ENCODE data around the gene FRG2.
"Not testable (repeated sequence)": the region's sequence is repeated elsewhere in the genome, so short reads cannot be mapped to it uniquely, and the experiment has no call there.

The FRG2 gene

GRCh38 chr4:190027156-190027555, at the start of gene FRG2:
Gene FRG2 (minus strand): TSS chr4:190027256. CDS start chr4:190027204, 52 bp downstream.
- in situ Hi-C loops (cut with HindIII; ENCODE audit: low sequenced_read_pairs); H3K4me3 ChIP-seq (ENCODE audit: low read depth, low read length); DNase-seq (ENCODE audit: low read depth): not testable (repeated sequence)

- H3K4me3 ChIP-seq (ENCODE audit: low read depth, low read length); in situ Hi-C loops (cut with HindIII; ENCODE audit: low sequenced_read_pairs); DNase-seq (ENCODE audit: low read depth): not testable (repeated sequence)
Observed at GRCh38 chr4:190068351-190068750, 41.3 kb upstream of the FRG2 start.

- H3K4me3 ChIP-seq (ENCODE audit: low read depth, low read length); in situ Hi-C loops (cut with HindIII; ENCODE audit: low sequenced_read_pairs); DNase-seq (ENCODE audit: low read depth): not testable (repeated sequence)
Observed at GRCh38 chr4:190064805-190065204, 37.7 kb upstream of the FRG2 start.

GRCh38 chr4:190064342-190064741, 37.3 kb upstream of the FRG2 start, which contains the start of gene DBET:
Gene DBET (plus strand): TSS chr4:190064502.
- in situ Hi-C loops (cut with HindIII; ENCODE audit: low sequenced_read_pairs); DNase-seq (ENCODE audit: low read depth); H3K4me3 ChIP-seq (ENCODE audit: low read depth, low read length): not testable (repeated sequence)

GRCh38 chr4:190058997-190059396, 31.9 kb upstream of the FRG2 start:
- DNase-seq (ENCODE audit: low read depth); in situ Hi-C loops (cut with HindIII; ENCODE audit: low sequenced_read_pairs); H3K4me3 ChIP-seq (ENCODE audit: low read depth, low read length): not testable (repeated sequence)

- H3K4me3 ChIP-seq (ENCODE audit: low read depth, low read length); in situ Hi-C loops (cut with HindIII; ENCODE audit: low sequenced_read_pairs); DNase-seq (ENCODE audit: low read depth): not testable (repeated sequence)
Observed at GRCh38 chr4:190049378-190050239, 22.6 kb upstream of the FRG2 start.

- in situ Hi-C loops (cut with HindIII; ENCODE audit: low sequenced_read_pairs); DNase-seq (ENCODE audit: low read depth); H3K4me3 ChIP-seq (ENCODE audit: low read depth, low read length): not testable (repeated sequence)
Observed at GRCh38 chr4:190047627-190048026, 20.6 kb upstream of the FRG2 start.

- H3K4me3 ChIP-seq (ENCODE audit: low read depth, low read length); in situ Hi-C loops (cut with HindIII; ENCODE audit: low sequenced_read_pairs); DNase-seq (ENCODE audit: low read depth): not testable (repeated sequence)
Observed at GRCh38 chr4:190040873-190041272, 13.8 kb upstream of the FRG2 start.

GRCh38 chr4:190037704-190038388, 10.8 kb upstream of the FRG2 start:
- in situ Hi-C loops (cut with HindIII; ENCODE audit: low sequenced_read_pairs); H3K4me3 ChIP-seq (ENCODE audit: low read depth, low read length); DNase-seq (ENCODE audit: low read depth): not testable (repeated sequence)

- H3K4me3 ChIP-seq (ENCODE audit: low read depth, low read length); DNase-seq (ENCODE audit: low read depth); in situ Hi-C loops (cut with HindIII; ENCODE audit: low sequenced_read_pairs): not testable (repeated sequence)
Observed at GRCh38 chr4:190031264-190031663, 4.2 kb upstream of the FRG2 start.

- in situ Hi-C loops (cut with HindIII; ENCODE audit: low sequenced_read_pairs); H3K4me3 ChIP-seq (ENCODE audit: low read depth, low read length); DNase-seq (ENCODE audit: low read depth): not testable (repeated sequence)
Observed at GRCh38 chr4:190022614-190023281, 4.3 kb downstream of the FRG2 start.

- in situ Hi-C loops (cut with HindIII; ENCODE audit: low sequenced_read_pairs); DNase-seq (ENCODE audit: low read depth); H3K4me3 ChIP-seq (ENCODE audit: low read depth, low read length): not testable (repeated sequence)
Observed at GRCh38 chr4:190021973-190022372, 5.1 kb downstream of the FRG2 start.
